GM18861 (cell line): Measurements from ENCODE around the gene AREL1.
"Not testable (repeated sequence)": the region's sequence is repeated elsewhere in the genome, so short reads cannot be mapped to it uniquely, and the experiment has no call there.

Source experiments
- ATAC-seq: cut with Tn5 transposase; IDR thresholded peaks from one replicate; pipeline ENCODE4 v1.9.1; 2021; ENCODE audit not compliant: unreplicated experiment

The AREL1 gene

GRCh38 chr14:74712499-74713394 is at the start of gene AREL1, which contains the start of gene FCF1:
Gene AREL1 (minus strand): TSS chr14:74713080. CDS start chr14:74685615, 27,465 bp downstream.
Gene FCF1 (plus strand): TSS chr14:74713144. CDS start chr14:74713198, 54 bp downstream.
- peak; percentile 88 for ATAC-seq

- ATAC-seq: not testable (repeated sequence)
Measured at GRCh38 chr14:74758505-74758904, 45.6 kb upstream of the AREL1 start.

- no peak for ATAC-seq
Measured at GRCh38 chr14:74756326-74756725, 43.4 kb upstream of the AREL1 start.

- ATAC-seq: no peak
Measured at GRCh38 chr14:74754899-74755298, 42.0 kb upstream of the AREL1 start.

GRCh38 chr14:74754157-74754556 is 41.3 kb upstream of the AREL1 start:
- no peak for ATAC-seq

GRCh38 chr14:74747237-74747636 is 34.4 kb upstream of the AREL1 start:
- no peak for ATAC-seq

GRCh38 chr14:74739293-74740030 is 26.6 kb upstream of the AREL1 start:
- ATAC-seq: no peak

- ATAC-seq: no peak
Measured at GRCh38 chr14:74737753-74738325, 25.0 kb upstream of the AREL1 start.

GRCh38 chr14:74735125-74735524 is 22.2 kb upstream of the AREL1 start:
- ATAC-seq: no peak

- ATAC-seq: no peak
Measured at GRCh38 chr14:74733221-74733620, 20.3 kb upstream of the AREL1 start.

GRCh38 chr14:74732387-74732786 is 19.5 kb upstream of the AREL1 start:
- no peak for ATAC-seq

- no peak for ATAC-seq
Measured at GRCh38 chr14:74723134-74723533, 10.3 kb upstream of the AREL1 start.

GRCh38 chr14:74720526-74720925 is 7.6 kb upstream of the AREL1 start:
- no peak for ATAC-seq

- ATAC-seq: no peak
Measured at GRCh38 chr14:74713395-74713735, 485 bp upstream of the AREL1 start.

- ATAC-seq: no peak
Measured at GRCh38 chr14:74711651-74712050, 1.2 kb downstream of the AREL1 start.

- no peak for ATAC-seq
Measured at GRCh38 chr14:74710480-74710879, 2.4 kb downstream of the AREL1 start.

GRCh38 chr14:74705613-74706500 is 7.0 kb downstream of the AREL1 start:
- no peak for ATAC-seq

GRCh38 chr14:74704656-74705055 is 8.2 kb downstream of the AREL1 start:
- ATAC-seq: no peak

GRCh38 chr14:74703043-74703442 is 9.8 kb downstream of the AREL1 start:
- no peak for ATAC-seq

GRCh38 chr14:74702293-74702692 is 10.6 kb downstream of the AREL1 start:
- no peak for ATAC-seq

GRCh38 chr14:74698465-74698864 is 14.4 kb downstream of the AREL1 start:
- no peak for ATAC-seq
